Measurements from ENCODE around the gene MANF.

GRCh38 chr3:51362476-51362875, 22.6 kb upstream of the MANF start:
- no peak for TF ChIP-seq POLR2A (IDR thresholded peaks at IDR 0.05; ENCODE audit: low read depth, low read length)
- no peak for TF ChIP-seq POLR2AphosphoS5 (IDR thresholded peaks at IDR 0.05; ENCODE audit: low read depth, low read length)

All from GM12892 (cell line).